ENCODE measurements around the gene INKA2.
"Not testable (repeated sequence)": the region's sequence is repeated elsewhere in the genome, so short reads cannot be mapped to it uniquely, and the experiment has no call there.

The INKA2 gene

GRCh38 chr1:111749628-111750027, 10.4 kb upstream of the INKA2 start:
- no peak for DNase-seq (ENCODE audit: low spot score)

DNA sequence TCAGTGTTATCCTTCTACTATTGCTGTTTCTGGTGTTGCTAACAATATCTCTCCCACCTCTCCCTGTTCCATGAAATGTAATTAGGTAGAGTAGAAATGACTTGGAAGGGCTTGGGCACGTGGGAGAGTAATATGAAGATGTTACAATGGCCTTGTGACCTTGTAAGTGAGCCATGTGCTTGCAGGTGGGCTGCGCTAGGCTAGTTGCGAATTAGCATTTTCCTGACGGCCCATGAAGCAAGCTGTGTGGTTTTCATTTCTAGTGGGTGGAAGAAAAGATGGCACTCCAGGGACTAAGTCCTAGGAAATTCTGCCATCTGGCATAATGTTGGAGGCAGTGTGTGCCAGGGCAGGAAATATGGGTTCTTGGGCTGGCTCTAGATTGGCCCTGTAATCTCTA, 8.8 kb upstream of the INKA2 start:
- no peak for DNase-seq (ENCODE audit: low spot score)

DNA sequence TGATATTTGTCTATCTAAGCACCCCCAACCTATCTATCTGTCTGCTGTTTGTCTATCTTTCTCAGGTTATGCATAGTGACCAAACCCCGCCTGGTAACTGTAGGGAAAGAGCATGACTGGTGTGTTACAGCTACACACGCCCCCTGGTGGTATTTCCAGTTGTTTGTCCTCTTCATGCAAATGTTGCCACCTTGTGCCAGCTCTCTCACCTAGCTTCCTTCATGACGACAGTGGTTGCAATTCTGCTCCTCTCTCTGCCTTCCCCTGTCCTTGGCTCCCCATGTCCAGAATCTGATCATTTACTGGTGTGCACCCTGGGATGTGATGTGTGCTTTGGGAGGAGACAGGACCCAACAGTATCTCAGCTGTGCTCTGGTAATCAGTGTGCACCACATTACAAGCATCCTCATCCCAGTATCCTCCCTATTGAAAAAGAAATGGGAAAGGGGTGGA, 8.1 kb upstream of the INKA2 start:
- peak; percentile 58 for DNase-seq (ENCODE audit: low spot score)

- no peak for DNase-seq (ENCODE audit: low spot score)
These were observed 7.4 kb upstream of the INKA2 start for GRCh38 chr1:111746614-111746999.

- peak; percentile 76 for DNase-seq (ENCODE audit: low spot score)
These were observed 6.7 kb upstream of the INKA2 start for GRCh38 chr1:111745675-111746613.

DNA sequence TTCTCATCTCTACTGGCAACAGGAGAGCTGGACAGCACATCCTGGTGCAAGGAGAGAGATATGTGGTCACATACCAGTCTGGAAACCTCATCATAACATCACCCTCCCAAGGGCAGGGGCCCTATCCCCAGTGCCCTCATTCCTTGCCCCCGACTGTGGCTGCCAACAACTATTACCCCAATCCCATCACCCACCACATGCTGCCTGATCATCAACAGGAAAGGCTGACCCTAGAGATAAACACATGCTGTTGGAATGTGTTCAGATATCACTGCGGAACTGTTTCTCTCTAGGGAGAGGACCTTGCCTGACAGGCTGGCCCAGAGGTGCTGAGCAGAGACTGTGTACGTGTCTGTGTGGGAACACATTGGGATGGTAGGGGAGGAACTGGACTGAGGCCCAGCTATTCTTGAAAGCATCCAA, 4.5 kb upstream of the INKA2 start:
- DNase-seq (ENCODE audit: low spot score), result no peak

- no peak for DNase-seq (ENCODE audit: low spot score)
These were observed 3.8 kb upstream of the INKA2 start for GRCh38 chr1:111742938-111743549.

DNA sequence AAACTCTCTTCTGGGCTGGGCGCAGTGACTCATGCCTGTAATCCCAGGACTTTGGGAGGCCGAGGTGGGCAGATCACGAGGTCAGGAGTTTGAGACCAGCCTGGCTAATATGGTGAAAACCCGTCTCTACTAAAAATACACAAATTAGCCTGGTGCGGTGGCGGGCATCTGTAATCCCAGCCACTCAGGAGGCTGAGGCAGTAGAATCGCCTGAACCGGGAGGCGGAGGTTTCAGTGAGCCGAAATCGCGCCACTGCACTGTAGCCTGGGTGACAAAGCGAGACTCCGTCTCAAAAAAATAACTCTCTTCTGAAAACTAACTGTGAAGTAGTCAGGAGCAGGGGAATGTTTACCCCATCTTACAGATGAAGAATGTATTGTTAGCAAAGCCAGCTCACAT, 3.1 kb upstream of the INKA2 start:
- DNase-seq (ENCODE audit: low spot score), result not testable (repeated sequence)

DNA sequence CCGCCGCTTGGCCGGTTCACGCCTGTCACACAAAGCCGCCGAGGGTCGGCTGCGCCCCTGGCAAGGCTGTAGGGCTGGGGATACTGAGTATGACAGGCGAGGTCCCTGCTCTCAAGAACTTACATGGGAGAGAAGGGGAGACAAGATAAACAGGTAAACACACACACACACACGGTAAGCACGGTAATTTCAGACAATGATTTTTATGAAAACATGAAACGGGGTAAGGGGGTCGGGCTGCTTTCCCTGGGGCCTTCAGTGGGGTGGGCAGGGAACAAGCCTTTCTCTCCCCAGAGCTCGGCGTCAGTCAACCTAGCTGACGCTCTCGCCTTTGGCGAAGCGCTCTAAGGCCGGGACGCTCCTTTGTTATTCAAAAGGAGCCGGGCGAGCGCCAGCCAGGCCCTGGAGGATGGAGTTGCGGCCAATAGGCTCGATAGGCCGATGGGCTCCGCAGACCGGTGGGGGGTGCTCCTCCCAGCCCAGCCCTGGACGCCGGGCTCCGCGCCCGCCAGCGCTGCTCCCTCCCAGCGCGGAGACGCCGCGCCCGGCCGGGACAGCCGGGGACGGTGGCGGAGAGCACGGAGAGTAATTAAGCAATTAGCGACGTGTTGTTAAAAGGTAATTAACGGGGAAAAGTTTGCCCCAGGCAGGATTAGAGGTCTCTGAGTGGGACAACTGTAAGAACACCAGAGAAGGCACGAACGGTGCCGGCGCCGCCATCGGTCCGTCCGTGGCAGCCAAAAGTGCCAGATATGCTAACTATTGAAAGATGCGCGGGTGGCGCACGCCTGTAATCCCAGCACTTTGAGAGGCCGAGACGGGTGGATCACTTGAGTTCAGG, 950 bp upstream of the INKA2 start:
- peak; percentile 80 for DNase-seq (ENCODE audit: low spot score)

- DNase-seq (ENCODE audit: low spot score), result peak; percentile 65
These were observed 580 bp downstream of the INKA2 start for GRCh38 chr1:111738436-111739193.

GRCh38 chr1:111738133-111738435, 1.1 kb downstream of the INKA2 start:
- no peak for DNase-seq (ENCODE audit: low spot score)

DNA sequence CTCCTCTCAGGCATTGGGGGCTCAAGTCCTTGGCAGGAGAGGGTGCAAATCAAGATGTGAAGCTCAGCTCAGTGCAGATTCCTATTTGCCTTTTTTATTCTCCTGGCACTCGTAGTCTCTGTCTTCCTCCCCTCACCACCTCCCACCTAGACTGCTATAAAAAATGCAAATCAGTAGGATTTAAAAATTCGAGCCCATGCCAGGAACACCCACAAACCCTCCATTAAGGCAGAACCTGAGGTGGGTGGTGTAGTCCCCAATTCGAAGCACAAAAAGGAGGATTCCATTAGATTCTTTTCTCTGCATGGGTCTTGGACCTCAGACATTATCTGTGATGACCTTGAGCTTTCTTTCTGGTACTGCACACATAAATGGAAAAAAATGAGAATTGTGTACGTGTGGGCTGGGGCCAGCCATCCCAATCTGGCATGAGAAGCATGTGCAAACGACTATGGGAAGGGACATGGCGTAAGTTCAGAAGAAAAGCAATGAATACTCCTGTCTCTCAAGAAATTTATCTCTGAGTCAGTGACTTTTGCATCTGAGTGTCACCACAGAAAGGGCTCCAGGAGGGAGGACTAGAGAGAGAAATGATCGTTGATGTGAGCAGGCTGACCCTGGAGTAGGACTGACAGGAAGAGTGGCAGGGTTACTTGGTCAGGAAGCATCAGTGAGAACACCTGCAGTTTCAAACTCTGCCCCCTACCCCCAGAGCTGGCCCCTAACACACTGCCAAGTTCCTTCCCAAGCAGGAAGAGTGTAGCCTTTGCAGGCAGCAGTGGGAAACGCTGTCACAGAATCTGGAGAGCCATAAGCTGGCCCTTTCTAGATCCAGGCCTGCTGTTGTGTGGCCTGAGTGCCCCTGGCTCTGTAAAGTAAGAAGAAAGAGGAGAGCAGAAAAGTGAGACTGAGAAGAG, 1.7 kb downstream of the INKA2 start:
- no peak for DNase-seq (ENCODE audit: low spot score)

- no peak for DNase-seq (ENCODE audit: low spot score)
These were observed 2.5 kb downstream of the INKA2 start for GRCh38 chr1:111736548-111737215.

DNA sequence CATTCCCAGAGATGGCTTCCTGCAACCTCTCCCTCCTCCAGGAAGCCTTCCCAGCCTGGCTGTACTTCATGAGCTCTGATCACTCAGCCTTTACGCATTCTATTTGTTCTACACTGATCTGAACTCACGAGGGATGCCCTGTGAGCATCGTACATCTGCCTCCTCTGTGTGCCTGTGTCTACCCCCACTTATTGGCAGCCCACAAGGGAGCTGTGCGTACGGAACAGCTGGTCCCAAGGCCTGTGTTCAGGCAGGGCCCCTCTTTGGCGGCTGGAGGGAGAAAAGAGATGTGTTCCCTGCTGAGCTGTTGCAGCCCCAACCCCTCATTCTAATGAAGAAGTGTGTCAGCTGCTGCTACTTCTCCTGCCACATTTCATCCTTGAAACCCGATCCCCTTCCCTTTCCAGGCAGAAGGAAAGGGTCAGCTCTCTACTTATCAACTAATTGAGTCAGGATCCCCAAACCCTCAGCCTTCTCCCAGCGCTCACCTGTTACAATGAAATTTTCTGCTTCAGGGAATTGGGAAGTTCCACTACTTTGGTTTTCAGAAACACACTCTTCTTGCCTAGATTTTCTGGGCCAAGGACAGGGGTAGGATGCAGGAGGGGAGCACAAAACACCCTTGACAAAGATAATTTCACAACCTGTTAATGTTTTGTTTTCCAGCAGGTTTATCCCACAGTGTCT, 3.2 kb downstream of the INKA2 start:
- no peak for DNase-seq (ENCODE audit: low spot score)

GRCh38 chr1:111735321-111735720, 3.9 kb downstream of the INKA2 start:
- DNase-seq (ENCODE audit: low spot score), result no peak

- DNase-seq (ENCODE audit: low spot score), result no peak
These were observed 4.3 kb downstream of the INKA2 start for GRCh38 chr1:111734856-111735255.

GRCh38 chr1:111734426-111734825, 4.8 kb downstream of the INKA2 start:
- no peak for DNase-seq (ENCODE audit: low spot score)

GRCh38 chr1:111733992-111734341, 5.2 kb downstream of the INKA2 start:
- DNase-seq (ENCODE audit: low spot score), result no peak

- DNase-seq (ENCODE audit: low spot score), result no peak
These were observed 5.8 kb downstream of the INKA2 start for GRCh38 chr1:111733183-111733991.
